Activated naive CD4-positive, alpha-beta T cell (primary cell): ENCODE data around the gene MMD.
"Not testable (repeated sequence)": the region's sequence is repeated elsewhere in the genome, so short reads cannot be mapped to it uniquely, and the experiment has no call there.

ENCODE experiments used
- DNase-seq, 4 experiments: peaks; one replicate each; lab custom pipeline; 2025; lab: John Stamatoyannopoulos, UW

MMD gene

GRCh38 chr17:55420067-55420775 is 1.4 kb downstream of the MMD start:
- no peak for DNase-seq

- DNase-seq = no peak
Measured at GRCh38 chr17:55418369-55419268, 3.0 kb downstream of the MMD start.

- no peak for DNase-seq
Measured at GRCh38 chr17:55417411-55418268, 4.0 kb downstream of the MMD start.

GRCh38 chr17:55416470-55417052 is 5.1 kb downstream of the MMD start:
- no peak for DNase-seq

- no peak for DNase-seq
Measured at GRCh38 chr17:55416000-55416399, 5.6 kb downstream of the MMD start.

- no peak for DNase-seq
Measured at GRCh38 chr17:55414983-55415382, 6.7 kb downstream of the MMD start.

GRCh38 chr17:55413825-55414489 is 7.7 kb downstream of the MMD start:
- no peak for DNase-seq

GRCh38 chr17:55411463-55411855 is 10.2 kb downstream of the MMD start:
- no peak for DNase-seq

GRCh38 chr17:55410722-55411462 is 10.7 kb downstream of the MMD start:
- no peak for DNase-seq

- no peak for DNase-seq
Measured at GRCh38 chr17:55409030-55409800, 12.4 kb downstream of the MMD start.

GRCh38 chr17:55407641-55408566 is 13.7 kb downstream of the MMD start:
- no peak for DNase-seq

- DNase-seq = no peak
Measured at GRCh38 chr17:55405600-55405999, 16.0 kb downstream of the MMD start.

- not testable (repeated sequence) for DNase-seq
Measured at GRCh38 chr17:55404197-55404596, 17.4 kb downstream of the MMD start.

- no peak for DNase-seq
Measured at GRCh38 chr17:55402374-55402773, 19.3 kb downstream of the MMD start.

GRCh38 chr17:55398689-55399088 is 22.9 kb downstream of the MMD start:
- no peak for DNase-seq

- no peak for DNase-seq
Measured at GRCh38 chr17:55395803-55396505, 25.7 kb downstream of the MMD start.

- DNase-seq = no peak
Measured at GRCh38 chr17:55394357-55395021, 27.1 kb downstream of the MMD start.
